Mononuclear cell (primary cell): ENCODE results near the gene ATF7. TPM values are rescaled to one million over a fixed set of nuclear protein-coding genes. Genes with fewer than 3 reads are reported as not detected.

Experiments
- H3K27me3 ChIP-seq: 2 replicates; pipeline ENCODE4 v1.6.0; 2011; ENCODE audit warnings: low read length, control low read depth; ENCODE audit not compliant: insufficient read depth
- H3K4me1 ChIP-seq: 2 replicates; pipeline ENCODE4 v1.5.1; 2011; ENCODE audit warnings: mild to moderate bottlenecking, low read length, control low read depth; ENCODE audit not compliant: insufficient read depth
- H3K4me3 ChIP-seq: 2 replicates; pipeline ENCODE4 v1.5.1; 2011; ENCODE audit warnings: mild to moderate bottlenecking, low read length, moderate library complexity
- H3K9me3 ChIP-seq: 2 replicates; pipeline ENCODE4 v1.5.1; 2011; ENCODE audit warnings: low read depth, mild to moderate bottlenecking, control low read depth, low read length
- total RNA-seq: library from RNA; depleted of rRNA; stranded (reverse); fragments of >200 nt; gene quantifications from one replicate; pipeline ENCODE4 v1.2.3, GENCODE V29; 2012

Gene ATF7
- total RNA-seq, 1 donor, result 8.0 TPM

DNA sequence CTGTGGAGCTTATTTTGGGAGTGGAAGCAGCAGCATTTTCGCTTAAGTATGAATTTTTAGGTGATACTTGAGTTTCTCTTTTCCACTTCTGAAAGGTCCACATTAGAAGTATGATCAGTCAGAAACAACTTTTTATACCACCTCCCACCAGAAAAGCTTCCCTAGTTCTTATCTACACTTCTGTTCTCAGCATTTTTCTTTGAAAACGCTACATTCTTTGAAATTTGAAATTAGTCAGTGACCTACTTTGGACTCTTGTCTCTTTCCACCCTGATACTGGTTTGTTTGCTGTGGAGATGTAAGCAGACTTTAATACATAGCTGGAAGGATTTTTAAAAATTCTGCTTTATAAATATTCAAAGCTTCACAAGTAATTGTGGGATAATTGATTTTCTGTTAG lies 152.1 kb downstream of the ATF7 start:
- no peaks in the 10 kb centered on the region for H3K27me3 ChIP-seq
- no peak overlapping the region for H3K4me3 ChIP-seq
- H3K4me1 ChIP-seq, result peaks cover 6% of the 10 kb centered on the region
- H3K9me3 ChIP-seq, result no peaks in the 10 kb centered on the region

DNA sequence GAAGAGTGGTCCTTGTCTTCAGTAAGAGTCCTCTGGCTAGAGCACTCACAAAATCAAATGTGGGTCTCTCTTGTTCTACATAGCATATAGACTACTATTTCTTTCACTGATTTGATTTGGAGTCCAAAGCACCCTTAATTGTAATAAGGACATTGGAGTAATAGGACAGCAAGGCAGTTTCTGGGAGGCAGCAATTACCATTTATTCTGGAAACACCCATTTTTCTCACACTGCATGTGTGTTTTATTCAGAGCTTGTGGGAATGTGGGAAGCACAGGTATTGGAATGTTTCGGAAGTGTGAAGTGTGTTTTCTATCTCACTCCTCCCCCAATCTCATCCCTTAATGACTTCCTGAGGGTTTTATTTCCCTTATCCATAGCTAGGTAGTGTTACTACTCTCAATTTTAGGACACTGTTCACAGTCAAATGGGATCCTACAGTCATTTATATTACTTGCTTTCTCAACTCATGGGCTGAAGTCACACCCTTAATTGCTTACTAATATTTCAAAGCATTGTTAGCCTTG lies 154.1 kb downstream of the ATF7 start:
- Histone ChIP-seq H3K4me3 (no peak overlapping the region), H3K27me3 (no peaks in the 10 kb centered on the region), H3K9me3 (no peaks in the 10 kb centered on the region), H3K4me1 (peaks cover 6% of the 10 kb centered on the region)

DNA sequence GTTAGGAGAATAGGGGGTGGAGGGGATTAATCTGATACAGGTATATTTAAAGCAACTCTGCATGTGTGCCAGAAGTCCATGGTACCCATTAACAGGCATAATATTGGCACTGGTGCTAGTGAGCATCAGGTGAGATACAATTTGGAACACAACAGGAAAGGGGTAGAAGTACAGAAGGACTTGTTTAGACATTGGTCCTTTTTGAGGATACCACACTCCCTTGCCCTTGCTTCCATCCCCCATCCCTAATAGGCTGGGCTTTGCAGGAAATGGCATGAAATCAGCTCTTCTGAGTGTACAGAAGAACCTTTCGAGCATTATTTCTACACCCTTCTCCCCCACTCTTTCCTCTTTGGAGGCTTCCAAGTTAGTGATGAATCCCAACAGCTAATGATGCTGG lies 157.9 kb downstream of the ATF7 start:
- H3K4me1 ChIP-seq, result peaks cover 5% of the 10 kb centered on the region
- H3K27me3 ChIP-seq, result no peaks in the 10 kb centered on the region
- no peaks in the 10 kb centered on the region for H3K9me3 ChIP-seq
- H3K4me3 ChIP-seq, result no peak overlapping the region

DNA sequence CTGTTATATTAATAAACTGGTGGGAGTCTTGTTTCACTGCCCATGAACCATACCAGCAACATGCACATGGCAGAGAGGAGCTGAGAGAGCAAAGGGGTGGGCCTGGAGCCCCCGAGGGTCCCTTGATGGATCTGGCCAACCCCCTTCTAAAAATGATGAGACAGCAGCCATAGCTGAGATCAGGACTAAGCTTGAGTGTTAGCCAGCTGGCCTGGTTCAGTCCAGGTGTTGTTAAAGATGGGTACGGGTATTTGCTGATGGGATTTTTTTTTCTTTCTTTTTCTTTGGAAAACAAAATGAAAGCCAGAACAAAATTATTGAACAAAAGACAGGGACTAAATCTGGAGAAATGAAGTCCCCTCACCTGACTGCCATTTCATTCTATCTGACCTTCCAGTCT lies 158.3 kb downstream of the ATF7 start:
- Histone ChIP-seq H3K4me1 (peaks cover 2% of the 10 kb centered on the region), H3K27me3 (no peaks in the 10 kb centered on the region), H3K4me3 (no peak overlapping the region), H3K9me3 (no peaks in the 10 kb centered on the region)

DNA sequence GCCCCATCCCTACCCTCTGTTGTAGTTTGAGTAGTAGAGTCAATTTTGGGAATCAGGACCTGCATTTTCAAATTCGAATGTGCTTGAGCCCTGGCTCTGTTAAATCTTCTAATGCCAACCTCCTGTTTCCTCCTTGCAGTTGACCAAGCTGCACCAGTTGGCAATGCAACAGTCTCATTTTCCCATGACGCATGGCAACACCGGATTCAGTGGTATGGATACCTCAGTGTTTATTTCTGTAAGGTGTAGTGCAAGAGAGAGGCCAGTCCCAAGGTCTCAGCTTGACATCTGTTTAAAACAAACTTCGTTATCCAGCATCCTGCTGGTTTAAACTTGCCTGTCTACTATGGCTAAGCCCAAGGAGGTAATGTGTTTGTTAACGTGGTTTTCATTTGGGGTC lies 159.1 kb downstream of the ATF7 start:
- peaks cover 3% of the 10 kb centered on the region for H3K4me1 ChIP-seq
- no peak overlapping the region for H3K4me3 ChIP-seq
- H3K27me3 ChIP-seq, result no peaks in the 10 kb centered on the region
- no peaks in the 10 kb centered on the region for H3K9me3 ChIP-seq

DNA sequence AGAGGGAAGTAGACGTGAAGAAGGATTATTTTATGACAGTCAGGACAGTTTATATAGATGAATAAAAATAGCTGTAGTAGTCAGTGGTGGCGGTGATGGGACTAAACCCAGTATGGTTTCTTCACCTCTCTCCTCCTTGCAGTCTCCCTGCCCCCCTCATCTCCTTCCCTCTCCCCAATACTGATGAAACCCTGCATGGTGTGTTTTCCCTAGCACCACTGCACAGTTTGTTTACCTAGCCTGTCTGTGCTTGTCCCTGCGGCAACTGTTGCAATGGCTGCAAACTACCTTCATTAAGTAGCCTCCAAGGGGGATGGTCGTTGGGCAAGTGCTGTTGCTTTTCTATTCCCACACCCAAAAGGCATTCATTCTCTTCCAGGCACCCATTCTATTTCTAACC lies 159.5 kb downstream of the ATF7 start:
- Histone ChIP-seq H3K4me3 (no peak overlapping the region), H3K27me3 (no peaks in the 10 kb centered on the region), H3K4me1 (peaks cover 3% of the 10 kb centered on the region), H3K9me3 (no peaks in the 10 kb centered on the region)

DNA sequence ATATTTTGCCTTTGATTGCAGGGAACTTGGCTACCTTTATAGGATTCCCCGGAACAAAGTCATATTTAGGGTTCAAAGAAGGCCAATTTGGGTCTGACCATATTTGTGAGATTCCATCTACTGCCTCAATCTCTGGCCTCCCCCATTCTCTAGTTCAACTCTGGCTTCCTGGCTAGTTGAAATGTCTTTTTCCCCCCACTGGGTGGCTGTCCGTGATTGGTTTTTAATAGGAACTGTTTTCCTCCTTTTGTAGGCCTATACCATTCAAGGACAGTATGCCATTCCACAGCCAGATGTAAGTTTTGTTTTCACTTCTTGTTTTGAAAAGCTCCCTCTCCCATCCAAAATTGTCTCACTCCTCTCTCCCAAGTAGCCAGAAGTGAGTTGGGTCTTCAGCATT lies 160.5 kb downstream of the ATF7 start:
- no peaks in the 10 kb centered on the region for H3K27me3 ChIP-seq
- no peak overlapping the region for H3K4me3 ChIP-seq
- no peaks in the 10 kb centered on the region for H3K9me3 ChIP-seq
- H3K4me1 ChIP-seq, result peaks cover 3% of the 10 kb centered on the region

DNA sequence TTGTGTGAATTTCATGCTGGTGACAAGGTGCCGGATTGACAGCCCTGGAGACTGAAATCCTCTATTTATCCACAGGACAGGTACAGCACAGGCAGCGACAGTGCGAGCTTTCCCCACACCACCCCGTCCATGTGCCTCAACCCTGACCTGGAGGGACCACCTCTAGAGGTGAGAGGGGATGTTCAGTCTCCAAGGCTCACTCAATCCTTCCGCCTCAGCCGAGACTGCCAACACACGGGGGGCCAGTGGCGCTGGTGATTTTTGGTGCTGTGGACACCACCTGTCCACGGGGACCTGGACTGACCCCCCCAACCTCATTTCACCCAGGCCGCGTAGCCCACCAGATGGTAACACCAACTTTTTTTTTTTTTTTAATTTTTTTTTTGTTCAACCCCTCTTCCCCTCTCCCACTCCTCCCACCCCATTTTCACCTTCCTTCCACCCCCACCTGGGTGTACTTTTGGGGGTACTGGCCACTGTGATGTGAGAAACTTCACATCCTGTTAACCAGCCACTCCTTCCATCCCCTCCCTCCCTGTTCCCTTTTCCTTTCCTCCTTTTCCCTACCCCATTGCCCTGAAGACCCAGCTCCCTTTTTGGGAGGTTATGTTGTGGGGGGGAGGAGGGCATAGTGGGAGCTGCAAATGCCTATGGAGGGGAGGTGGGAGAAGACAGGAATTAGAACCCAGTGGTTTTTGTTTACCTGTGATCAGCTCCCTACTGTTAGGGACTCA lies 161.3 kb downstream of the ATF7 start:
- no peaks in the 10 kb centered on the region for H3K9me3 ChIP-seq

DNA sequence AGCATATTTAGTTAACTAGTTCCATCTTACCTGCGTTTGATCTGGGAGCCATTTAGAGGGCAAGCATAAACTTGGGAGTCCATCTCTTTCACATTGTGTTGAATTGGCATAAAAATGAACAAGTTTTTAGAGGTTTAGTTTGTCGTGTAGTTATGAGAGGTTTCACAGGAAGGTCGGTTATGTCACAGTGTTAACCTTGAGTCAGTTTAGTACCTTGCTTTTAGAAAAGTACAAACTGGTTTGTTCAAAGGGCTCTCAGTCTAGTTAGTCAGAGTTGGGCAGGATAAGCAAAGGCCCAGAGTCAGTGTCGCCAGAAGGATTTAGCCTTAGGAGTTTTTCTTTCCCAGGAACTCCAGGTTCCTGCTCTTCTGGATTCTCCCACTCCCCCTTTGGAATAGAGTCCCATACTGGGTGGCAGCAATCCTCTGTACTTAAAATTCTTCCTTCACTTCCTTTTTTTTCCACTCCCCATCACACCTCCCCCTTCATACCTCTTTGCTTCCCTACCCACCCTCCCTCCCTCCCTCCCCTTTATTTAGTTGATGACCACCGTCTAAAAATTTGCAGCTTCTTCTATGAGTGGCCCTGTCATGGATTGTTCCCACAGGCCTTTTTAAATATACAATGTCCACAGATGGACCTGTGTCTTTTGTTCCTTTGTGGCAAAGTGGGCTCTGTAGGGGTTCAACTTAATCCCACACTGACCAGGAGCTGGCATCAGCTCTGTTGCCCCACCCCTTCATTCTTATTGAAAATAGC lies 162.2 kb downstream of the ATF7 start:
- Histone ChIP-seq H3K4me1 (peaks cover 3% of the 10 kb centered on the region), H3K9me3 (no peaks in the 10 kb centered on the region), H3K4me3 (no peak overlapping the region), H3K27me3 (no peaks in the 10 kb centered on the region)

More for the DNA sequence above, 161.3 kb downstream of the ATF7 start:
- Histone ChIP-seq H3K4me3 (no peak overlapping the region), H3K27me3 (no peaks in the 10 kb centered on the region), H3K4me1 (peaks cover 3% of the 10 kb centered on the region)

DNA sequence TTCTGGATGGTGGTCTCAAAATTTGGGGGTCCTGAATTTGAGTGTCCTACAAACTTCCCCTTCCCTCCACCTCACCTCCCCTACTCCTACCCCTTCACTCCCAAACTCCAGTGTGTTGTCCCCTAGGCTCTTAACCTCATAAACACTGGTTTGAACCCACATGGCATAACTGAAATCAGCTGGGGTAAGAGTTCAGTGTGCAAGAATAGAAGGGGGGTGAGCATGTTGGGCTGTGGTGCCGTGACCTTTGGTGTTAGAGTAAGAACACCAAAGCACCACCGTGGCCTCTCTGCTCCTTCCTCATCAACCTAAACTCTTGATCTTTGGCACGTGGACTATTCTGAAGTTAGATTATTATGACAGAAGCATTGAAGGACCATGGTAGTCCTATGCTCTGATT lies 163.2 kb downstream of the ATF7 start:
- no peak overlapping the region for H3K4me3 ChIP-seq
- H3K9me3 ChIP-seq, result no peaks in the 10 kb centered on the region
- peaks cover 3% of the 10 kb centered on the region for H3K4me1 ChIP-seq
- H3K27me3 ChIP-seq, result no peaks in the 10 kb centered on the region

DNA sequence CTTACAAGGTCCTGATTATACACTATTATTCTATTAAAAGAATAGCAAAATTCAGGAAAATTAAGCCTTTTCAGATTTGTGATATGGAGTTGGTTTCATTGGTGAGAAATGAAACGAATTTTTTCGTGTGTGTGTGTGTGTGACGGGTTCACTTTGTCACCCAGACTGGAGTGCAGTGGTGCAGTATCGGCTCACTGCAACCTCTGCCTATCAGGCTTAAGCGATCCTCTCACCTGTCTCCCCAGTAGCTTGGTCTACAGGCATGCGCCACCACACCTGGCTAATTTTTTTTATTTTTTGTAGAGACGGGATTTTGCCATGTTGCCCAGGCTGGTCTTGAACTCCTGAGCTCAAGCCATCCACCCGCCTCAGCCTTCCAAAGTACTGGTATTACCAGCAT lies 164.6 kb downstream of the ATF7 start:
- Histone ChIP-seq H3K4me1 (peaks cover 3% of the 10 kb centered on the region), H3K4me3 (no peak overlapping the region), H3K27me3 (no peaks in the 10 kb centered on the region), H3K9me3 (no peaks in the 10 kb centered on the region)

DNA sequence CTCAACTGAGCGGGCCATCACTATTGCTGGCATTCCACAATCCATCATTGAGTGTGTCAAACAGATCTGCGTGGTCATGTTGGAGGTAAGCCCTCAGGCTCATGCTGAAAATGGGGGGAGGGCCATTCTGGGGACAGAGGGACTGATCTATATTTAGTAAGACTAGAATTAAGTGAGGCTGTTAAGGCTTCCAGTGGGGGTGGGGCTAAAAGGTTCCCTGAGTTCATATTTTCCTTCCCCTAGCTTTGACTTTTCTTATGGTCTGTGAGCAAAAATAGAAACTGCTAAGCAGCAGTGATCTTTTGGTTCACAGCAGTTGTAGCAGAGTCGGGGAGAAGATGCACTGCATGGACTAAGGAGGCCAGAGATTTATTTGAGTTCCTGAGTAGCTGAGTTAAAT lies 165.1 kb downstream of the ATF7 start:
- H3K4me3 ChIP-seq, result no peak overlapping the region
- no peaks in the 10 kb centered on the region for H3K27me3 ChIP-seq
- H3K4me1 ChIP-seq, result peaks cover 3% of the 10 kb centered on the region
- no peaks in the 10 kb centered on the region for H3K9me3 ChIP-seq

DNA sequence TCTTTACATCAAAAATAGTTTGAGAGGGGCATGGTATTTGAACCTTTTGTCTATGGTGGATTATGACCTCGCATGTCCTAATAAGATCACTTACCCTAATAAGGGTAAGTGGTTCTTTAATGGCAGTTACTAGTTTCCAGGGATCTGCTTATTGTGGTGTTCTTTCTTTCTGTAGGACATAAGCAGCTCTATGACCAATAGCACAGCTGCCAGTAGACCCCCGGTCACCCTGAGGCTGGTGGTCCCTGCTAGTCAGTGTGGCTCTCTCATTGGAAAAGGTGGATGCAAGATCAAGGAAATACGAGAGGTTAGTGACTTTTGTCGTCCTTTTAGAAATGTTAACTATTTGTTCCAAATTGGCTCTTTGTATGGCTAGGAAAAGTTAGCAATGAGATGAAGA lies 167.1 kb downstream of the ATF7 start:
- Histone ChIP-seq H3K4me1 (peaks cover 9% of the 10 kb centered on the region), H3K9me3 (no peaks in the 10 kb centered on the region)

More for the DNA sequence above, 167.1 kb downstream of the ATF7 start:
- no peaks in the 10 kb centered on the region for H3K27me3 ChIP-seq
- no peak overlapping the region for H3K4me3 ChIP-seq
